Transverse colon (tissue), 3 donors: ENCODE data around the gene TRIP13.

Experiments
- POLR2A ChIP-seq: fragments of 450-650 bp; IDR thresholded peaks from one replicate; pipeline ENCODE4 v1.6.1; 2016; ENCODE audit warnings: antibody characterized with exemption, mild to moderate bottlenecking, moderate library complexity
- TF ChIP-seq, protein P1 (sequence below), 5 experiments: fragments of 200-600 bp in 3 of 5; fragments of 450-650 bp in 2 of 5; sonication (generic) in 3 of 5; IDR thresholded peaks; 1 replicate in 2 of 5; 2 replicates in 3 of 5; pipeline ENCODE4 v1.5.1; 2016 to 2017; ENCODE audit warnings: antibody characterized with exemption in 5 of 5, inconsistent platforms in 3 of 5, mild to moderate bottlenecking in 2 of 5, moderate library complexity in 1 of 5

DNA sequence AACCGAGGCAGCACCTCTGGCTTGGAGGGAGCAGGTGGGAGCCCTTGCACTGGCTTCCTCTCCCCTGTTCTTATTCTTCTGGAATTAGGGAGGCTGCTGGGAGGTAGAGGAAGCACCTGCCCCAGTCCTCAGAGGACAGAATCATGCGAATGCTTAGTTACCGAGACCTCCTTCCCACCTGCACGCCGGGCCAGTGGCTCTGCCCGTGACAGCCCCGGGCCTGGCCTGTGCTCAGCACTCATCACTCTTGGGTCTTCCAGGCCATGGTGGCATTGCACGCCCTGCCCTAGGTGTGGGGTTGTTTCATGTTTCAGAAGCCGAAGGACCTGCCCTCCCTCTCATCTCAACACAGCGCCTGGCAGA is 70.6 kb downstream of the TRIP13 start:
- TF ChIP-seq, protein P1, sequence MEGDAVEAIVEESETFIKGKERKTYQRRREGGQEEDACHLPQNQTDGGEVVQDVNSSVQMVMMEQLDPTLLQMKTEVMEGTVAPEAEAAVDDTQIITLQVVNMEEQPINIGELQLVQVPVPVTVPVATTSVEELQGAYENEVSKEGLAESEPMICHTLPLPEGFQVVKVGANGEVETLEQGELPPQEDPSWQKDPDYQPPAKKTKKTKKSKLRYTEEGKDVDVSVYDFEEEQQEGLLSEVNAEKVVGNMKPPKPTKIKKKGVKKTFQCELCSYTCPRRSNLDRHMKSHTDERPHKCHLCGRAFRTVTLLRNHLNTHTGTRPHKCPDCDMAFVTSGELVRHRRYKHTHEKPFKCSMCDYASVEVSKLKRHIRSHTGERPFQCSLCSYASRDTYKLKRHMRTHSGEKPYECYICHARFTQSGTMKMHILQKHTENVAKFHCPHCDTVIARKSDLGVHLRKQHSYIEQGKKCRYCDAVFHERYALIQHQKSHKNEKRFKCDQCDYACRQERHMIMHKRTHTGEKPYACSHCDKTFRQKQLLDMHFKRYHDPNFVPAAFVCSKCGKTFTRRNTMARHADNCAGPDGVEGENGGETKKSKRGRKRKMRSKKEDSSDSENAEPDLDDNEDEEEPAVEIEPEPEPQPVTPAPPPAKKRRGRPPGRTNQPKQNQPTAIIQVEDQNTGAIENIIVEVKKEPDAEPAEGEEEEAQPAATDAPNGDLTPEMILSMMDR (IDR thresholded peaks at IDR 0.05), result no peak
- TF ChIP-seq POLR2A, result no peak
